Stimulated activated CD8-positive, alpha-beta memory T cell treated with anti-CD3 and anti-CD28 coated beads, Interleukin-4, amount 100 ng/mL, for 4 hours (primary cell): ENCODE data around the gene PPP2R3A.
A peak's percentile ranks its signal among the peaks of the same experiment; 100 is the strongest.

ENCODE experiments used
- DNase-seq, 2 donors: peaks; one replicate each; pipeline ENCODE4 v3.0.0-alpha.2; 2020; ENCODE audit warnings: low read depth in 2 of 2, low spot score in 1 of 2

Gene PPP2R3A

DNA sequence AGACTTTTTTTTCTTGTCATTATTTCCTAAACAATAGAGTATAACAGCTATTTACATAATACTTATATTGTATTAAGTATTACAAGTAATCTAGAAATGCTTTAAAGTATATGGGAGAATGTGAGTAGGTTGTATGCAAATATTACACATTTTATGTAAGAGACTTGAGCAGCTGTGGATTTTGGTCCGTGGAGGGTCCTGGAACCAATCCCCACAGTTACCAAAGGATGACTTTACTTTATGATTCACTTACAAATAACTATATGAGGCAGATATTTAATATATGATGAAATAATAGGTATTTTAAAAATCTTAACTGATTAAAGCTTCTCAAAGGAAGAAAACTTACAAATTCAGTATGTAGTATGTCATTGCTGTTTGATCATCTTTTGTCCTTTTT, 56.3 kb downstream of the PPP2R3A start:
- DNase-seq: no peak

DNA sequence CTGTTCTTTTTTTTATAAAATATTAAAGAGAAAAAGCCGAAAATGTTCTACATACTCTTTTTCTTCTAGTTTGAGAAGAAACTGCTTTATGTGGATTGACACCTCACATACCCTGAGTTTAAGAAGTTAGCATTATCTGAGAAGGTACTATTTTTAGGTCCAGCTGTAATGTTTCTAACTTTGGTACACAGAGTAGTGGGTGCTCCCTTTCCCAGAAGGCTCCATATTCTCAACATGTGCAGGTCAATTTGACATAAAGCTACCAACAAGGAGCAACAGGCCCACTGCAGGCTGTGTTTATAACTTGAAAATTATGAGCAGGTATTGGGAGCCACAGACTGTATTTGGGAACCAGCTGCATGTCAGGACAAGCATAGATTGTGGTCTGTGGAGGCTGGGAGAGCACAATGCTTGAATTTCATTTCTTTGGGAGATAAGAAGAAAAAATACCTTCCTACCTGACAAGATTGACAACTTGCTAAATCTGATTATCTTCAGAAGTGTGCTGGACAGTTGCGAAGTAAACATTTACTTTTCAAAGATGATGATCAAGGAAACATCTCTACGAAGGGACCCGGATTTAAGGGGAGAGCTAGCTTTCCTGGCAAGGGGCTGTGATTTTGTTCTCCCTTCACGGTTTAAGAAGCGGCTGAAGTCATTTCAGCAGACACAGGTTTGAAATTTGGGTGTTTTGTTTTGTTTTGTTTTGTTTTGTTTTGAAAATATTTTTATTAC, 57.2 kb downstream of the PPP2R3A start:
- DNase-seq: no peak

DNA sequence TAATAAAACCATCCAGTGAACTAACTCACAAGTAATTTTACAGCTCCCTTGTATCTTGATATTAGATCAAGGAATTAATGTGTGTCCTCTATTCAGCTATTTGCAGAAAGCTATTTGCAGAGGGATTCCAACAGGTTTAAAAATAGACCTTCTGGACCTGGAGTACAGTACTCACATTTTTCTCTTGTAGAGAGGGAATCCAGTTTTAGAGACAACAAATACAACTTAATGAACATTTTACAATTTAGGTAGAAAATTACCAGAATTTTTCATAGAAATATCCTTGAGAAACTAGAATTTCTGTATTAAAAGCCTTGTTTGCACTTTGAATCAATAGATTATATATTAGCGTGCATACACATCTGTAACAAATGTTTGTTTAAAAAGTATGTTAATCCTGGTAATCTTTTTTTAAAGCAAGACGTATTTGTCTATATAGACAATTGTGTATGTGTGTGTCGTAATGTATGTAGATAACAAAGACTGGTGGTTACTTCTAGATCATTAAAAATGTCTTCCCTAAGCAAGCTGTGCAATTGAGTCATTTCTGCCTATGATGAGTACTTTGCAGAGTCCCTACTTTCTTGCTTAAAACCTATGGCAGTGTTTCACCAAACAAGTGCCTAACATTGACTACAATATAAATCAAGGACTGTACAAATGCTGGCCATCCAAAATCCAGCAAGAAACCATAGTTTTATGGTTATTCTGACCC, 57.9 kb downstream of the PPP2R3A start:
- no peak for DNase-seq

DNA sequence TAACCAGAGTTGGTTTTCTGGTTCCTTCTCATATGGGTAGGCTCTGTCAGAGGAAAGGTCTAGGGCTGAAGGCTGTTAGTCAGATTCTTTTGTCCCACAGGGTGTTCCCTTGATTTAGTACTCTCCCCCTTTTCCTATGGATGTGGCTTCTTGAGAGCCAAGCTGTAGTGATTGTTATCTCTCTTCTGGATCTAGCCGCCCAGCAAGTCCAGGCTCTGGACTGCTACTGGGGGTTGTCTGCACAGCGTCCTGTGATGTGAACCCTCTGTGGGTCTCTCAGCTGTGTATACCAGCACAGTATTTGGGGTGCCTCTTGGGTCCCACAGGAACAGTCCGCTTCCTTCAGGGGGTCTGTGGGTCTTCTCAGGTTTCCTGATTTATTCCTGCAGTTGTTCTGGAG, 70.8 kb downstream of the PPP2R3A start:
- DNase-seq: no peak

DNA sequence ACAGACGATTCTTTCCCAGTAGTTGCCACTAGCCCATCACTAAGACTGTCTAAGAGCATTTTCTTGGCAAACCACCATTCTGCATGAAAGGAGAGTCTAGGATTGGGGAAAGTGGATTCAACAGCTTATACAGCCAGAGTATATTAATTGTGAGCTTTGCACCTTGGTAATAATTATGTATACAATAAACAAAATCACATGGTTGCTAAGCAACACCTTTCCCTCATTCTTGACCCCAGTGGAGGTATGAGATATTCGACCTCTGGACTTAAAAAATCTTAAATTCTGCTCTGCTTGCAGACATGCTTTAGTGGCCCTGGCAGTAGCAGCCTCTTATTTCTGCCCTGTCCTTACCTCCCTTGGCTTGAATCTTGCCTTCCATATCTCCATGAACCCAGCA, 73.1 kb downstream of the PPP2R3A start:
- DNase-seq: no peak

DNA sequence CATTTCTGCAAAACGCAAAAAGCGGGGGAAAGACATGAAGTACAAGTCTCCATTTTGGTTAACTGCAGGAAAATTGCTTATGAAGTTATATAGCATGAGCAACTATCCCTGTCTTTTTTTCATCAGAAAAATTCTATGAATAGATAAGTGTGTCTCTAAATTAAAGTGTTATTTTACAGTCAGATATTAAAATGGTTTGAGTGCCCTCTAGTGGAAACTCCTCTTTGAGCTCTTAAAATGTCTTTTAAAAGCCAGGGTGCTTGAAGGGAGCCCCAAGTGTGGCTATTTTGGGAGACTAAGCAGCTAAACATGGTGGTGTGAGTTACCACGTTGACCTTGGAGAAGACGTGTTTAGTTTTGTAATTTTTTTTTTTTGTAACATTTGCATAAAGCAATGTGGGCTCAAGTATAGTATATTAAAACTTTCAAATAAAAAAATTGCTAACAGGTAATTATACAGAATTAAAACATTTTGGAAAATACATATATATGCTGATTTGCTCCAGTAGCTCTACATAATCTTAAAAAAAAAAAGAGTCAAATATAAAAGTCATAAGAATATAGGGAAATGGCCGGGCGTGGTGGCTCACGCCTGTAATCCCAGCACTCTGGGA, 77.2 kb downstream of the PPP2R3A start:
- DNase-seq: no peak

DNA sequence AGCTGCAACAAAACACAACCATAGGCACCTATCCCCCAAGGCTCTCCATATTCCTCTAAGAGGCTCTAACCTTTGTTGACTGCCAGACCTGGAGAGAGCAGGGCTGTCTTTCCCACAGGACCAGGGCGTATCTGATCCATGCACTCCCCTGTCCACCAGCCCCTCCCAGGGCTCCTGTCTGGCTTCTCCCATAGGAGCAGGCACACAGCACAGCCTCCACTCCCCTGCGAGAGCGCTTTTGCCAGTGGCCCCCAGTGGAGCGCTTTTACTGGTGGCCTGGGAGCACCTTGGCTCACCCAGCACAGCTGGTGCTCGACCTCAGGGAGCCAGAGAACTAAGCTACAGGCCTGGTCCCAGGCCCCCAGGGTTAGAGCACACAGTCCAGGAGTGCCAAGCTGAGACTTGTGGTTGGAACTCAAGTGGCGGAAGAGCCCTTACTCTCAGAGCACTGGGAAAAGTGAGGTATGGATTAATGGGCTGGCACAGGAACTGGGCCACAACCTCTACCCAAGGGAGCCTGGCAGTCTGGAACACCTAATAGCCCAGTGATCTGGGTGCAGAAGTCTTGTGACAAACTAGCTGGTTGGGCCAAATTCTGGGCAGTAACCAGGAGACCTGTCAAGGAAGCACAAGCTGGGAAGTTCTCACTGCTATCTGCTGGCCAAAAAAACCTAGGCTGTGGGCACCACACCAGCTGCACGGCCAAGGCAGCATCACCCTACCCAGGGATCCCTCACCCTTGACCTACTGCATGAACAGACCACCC, 79.6 kb downstream of the PPP2R3A start:
- no peak for DNase-seq

DNA sequence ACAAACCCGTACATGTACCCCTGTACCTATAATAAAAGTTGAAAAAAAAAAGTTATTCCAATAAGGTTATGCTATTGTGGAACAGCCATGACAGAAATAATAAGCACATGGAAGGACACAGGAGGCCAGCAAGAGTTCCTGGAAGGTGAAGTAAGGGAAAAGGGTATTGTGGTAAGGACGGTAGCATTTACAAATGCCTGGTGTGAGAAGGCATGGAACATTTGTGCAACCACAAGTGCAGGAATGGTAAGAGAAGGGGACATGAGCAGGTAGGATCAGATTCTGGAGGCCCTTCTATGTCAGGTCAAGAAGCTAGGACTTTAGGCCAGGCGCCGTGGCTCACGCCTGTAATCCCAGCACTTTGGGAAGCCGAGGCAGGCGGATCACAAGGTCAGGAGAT, 82.5 kb downstream of the PPP2R3A start:
- DNase-seq: no peak

DNA sequence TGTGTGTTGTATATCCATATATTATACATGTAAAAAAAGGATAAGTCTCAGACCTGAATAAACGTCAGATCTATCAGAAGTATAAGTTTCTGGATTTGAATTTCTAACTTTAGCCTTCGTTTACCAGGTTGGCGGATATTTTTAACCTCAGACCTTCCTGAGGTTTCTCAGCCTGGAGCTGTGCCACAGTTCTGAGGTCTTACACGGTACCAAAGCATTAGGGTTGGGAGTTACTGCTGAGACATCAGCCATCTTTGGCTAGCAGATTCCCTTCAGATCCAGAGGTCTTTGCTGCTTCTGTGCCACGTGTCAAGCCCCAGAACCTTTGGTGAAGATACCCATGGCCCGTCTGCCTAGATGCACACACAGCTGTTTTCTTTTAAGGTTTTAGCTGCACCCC, 84.7 kb downstream of the PPP2R3A start:
- no peak for DNase-seq

DNA sequence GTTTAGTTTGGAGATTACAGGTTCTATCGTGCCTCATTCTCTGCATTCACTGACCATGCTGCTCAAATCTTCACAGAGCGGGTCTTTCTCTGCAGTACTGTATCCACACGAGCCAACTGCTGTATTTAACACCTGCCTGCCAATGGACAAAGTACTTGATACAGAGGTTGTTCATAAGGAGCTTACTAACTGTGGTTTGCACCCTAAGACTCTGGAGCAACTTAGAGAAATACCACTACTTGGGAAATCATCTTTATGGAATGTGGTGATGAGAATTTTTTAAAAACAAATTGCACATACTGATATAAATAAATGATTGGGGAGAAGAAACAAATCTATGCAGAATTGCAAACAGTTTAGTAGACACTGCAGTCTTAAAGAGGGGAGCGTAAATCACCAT, 90.0 kb downstream of the PPP2R3A start:
- DNase-seq: no peak

DNA sequence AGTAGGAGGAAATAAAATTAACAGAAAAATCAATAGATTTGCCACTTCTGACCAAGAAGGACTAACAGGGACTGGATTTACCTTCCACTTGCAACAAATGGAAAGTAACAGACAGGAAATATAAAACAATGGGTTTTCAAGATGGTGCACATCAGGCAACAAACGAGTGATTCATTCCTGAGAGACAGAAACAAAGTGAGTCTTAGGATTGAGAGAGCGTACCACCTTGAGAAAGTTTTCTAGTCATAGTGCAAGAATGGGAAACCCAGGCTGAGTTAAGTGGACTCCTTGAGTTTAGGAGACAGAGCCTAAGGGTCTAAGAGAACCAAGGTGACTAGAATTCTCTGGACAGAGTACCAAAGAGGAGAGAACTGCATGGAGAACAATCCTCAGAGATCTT, 101.7 kb downstream of the PPP2R3A start:
- no peak for DNase-seq

DNA sequence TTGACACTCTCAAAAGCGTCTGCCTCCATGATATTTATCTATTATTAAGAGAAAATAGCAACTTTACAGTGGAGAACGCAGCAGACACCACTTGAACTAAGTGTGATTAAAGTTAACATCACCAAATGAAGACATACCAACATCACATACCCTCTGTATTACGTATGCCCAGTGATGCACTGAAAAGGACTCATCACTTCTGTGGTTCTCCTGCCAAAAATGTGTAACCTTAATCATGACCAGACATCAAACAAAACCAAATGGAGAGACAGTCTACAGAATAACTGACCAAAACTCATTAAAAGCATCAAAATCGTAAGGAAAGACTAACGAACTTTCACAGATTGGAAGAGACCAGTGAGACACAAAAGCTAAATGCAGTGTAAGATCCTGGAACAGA, 103.2 kb downstream of the PPP2R3A start:
- DNase-seq: no peak

DNA sequence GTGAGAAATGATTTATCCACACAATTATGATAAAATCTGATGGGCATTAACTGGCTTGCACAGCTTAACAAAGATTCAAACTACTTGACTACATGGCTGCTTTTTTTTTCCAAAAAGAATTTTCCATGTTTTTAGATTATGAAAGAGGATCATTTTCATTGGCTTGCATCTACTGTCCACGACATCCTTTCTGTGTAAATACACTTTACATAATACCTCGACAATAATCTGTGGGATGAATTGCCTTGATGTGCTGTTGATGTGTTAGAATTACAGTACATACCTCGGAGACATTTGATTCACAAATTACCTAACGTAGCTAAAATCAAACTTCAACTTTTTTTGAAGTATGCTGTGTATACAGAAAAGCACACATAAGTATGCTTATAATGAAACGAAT, 104.4 kb downstream of the PPP2R3A start:
- DNase-seq: no peak

DNA sequence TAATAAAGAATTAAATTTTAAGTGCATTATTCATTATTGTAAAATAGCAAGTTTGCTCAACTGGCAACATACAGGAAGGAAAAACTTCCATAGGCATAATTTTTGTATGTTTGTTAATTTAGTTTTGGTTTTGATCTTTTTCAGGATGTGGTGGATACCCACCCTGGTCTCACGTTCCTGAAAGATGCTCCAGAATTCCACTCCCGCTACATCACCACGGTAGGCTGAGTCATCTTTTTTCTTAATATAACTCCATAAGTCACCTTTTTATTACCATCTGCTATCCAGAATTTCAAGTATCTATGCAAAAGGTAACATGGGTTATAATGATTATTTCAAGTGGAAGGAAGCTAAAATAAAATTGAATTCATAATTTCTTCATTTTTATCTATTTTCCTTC, 104.8 kb downstream of the PPP2R3A start:
- no peak for DNase-seq

DNA sequence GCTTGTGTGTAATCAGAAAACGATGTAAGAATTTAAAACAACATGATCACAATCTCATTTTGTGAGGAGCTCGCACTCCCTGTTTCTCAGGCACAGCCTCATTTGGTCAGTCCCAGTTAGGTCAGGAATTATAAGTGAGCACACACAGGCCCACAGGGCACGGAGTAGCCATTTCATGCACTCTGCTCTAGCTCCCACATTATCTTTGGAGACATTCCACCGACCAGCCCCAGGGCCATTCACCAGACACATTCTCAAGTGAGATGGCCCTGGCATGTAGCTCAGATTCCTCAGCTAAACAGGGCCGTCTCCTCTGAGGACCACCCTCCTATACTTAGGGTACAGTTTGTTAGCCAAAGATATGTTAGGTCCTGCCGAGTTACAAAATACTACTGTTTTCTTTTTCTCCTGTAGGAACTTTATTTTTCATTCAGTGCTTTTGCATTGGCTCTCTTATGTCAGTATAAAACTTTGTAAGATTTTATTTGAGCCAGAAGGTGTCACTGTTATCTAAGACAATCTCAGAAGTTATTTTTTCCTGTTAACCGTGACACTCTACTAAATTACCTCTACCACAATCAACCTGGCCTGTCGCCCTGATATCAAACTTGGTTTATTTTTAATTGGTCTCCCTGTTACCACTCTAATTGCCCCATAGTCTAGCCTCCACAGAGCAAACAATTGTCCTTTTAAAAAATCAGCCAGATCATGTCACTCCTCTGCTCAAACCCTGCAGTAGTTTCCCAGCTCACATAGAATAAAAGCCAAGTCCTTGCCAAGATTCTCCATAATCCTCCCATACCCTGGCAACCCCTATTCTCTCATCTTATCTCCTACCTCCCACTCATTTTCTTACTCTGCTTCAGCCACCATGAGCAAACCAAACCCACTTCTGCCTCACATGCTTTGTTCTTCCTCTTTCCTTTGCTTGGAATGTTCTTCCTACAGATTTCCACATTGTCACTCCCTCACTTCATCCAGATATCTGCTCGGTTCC, 105.7 kb downstream of the PPP2R3A start:
- no peak for DNase-seq

DNA sequence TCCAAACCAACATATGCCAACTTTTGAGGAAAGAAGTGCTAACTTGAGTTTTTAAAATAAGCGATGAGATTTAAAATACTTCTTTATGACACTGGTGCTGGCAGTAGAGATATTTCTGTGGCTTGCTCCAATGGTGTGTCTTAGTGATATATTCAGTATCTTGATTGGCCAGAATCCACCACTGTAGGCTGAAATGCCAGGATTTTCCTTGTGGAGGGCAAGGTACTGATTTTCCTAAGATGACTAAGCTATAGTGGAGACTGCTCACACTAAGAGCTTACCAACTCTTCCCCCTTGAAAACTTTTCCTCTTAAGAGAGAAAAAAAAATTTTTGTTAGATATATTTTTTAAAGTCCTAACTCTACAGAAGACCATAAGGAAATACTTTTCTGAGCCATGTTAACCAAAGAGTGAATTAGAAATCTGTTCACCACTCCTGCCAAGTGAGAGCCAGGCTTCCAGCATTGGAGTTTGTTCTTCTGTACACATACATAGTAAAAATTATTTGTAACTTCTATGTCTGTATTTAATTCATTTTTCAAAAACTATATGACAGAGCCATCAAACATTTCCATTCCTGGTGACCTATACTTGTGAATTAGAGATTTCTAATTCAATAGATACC, 109.1 kb downstream of the PPP2R3A start:
- no peak for DNase-seq

DNA sequence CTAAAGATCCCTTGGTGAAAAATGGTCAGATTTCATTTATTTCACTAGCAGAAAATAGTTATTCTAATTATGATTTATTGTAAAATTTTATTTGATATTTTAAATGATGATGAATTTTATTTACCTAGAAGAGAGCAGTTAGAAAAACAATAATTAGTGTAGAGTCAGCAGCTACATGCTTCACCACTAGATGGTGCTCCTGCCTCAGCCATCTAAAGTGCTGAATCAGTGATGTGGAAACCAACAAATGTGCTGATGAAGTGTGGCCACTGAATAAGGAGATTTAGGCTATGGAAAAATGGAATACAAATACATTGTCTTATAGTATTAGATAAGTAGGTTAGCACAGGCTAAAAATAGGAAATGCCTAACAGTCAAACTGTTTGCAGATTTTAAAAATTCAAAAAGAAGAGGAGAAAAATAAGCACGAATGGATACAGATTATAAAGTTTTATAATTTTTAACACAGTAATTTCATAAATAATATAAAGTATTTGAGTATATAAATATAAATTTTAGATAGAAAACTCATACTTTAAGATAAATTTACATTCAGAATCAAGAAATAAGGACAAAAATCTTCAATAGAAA, 109.8 kb downstream of the PPP2R3A start:
- DNase-seq: peak; percentile 26 to 55

DNA sequence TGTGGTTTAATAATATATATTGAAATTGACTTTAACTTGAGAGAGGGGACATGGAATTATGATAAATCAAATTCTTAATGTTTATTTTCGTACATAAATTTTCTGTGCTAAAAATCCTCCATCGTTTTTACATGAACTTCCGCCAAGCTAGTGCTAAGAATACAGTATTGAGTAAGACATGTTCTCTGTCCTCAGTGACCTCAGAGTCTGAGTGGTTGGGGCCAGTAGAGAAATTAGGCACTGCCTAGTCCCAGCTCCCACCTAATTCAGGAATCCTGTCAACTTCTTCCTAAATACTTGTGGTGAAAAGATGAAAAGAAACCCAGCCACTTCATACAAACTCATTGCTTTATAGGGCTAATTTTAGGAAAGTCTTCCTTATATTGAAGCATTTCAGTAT, 110.3 kb downstream of the PPP2R3A start:
- DNase-seq: no peak

DNA sequence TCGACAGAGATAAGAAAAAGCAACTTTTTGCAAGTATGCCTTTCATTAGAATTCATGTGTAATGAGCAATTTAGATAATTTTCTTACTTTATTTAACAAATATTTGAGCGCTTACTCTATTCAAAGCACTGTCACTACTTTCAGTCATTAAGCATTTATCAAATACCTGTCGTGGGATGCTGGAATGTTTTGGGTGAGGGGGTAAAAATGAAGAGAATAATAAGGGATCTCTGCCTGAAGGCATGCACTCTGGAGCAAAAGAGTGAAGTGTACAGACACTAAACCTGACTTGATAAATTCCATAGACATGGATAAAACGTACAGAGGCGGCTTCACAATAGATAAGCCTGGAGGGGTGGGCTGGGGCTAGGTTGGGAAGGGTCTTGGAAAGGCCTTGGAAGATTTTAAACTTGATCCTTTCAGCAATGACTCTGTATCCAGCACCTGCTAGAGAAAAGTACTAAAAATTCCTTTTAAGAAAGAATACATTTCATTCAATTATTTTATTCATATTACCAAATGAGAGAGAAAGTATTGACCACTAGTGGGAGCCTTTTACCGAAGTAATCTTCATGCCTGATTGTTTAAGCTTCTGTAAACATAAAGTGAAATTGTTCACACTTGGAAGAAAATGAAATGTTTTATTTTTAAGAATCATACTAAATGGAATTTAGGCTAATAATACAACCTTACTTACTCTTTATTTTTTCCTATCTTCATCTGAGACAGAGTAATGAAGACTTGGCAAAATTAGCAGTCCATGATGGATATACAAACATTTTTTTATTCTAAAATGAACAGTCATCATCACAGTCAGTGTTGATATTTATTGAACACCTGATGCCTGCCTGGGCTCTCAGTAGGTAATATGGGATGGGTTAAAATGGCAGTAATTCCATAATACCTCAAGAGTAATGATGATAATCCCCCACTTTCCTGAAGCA, 113.2 kb downstream of the PPP2R3A start:
- DNase-seq: no peak
